HG03025 (cell line): ENCODE results near the gene NXN.
"Not testable (repeated sequence)": the region's sequence is repeated elsewhere in the genome, so short reads cannot be mapped to it uniquely, and the experiment has no call there.

ENCODE experiments used
- ATAC-seq: cut with Tn5 transposase; IDR thresholded peaks from one replicate; pipeline ENCODE4 v1.9.1; 2021; ENCODE audit warnings: mild to moderate bottlenecking, moderate library complexity; ENCODE audit not compliant: unreplicated experiment, low FRiP score

The NXN gene

GRCh38 chr17:787641-788221 is 191.8 kb downstream of the NXN start:
- ATAC-seq: no peak

GRCh38 chr17:785901-786300 is 193.7 kb downstream of the NXN start:
- ATAC-seq: not testable (repeated sequence)

- ATAC-seq: no peak
Observed at GRCh38 chr17:784143-784542, 195.4 kb downstream of the NXN start.

GRCh38 chr17:781805-782731 is 197.5 kb downstream of the NXN start, which contains the start of the genes GLOD4 and MRM3:
Gene GLOD4 (minus strand): TSS chr17:782280. CDS start chr17:782255, 25 bp downstream.
Gene MRM3 (plus strand): TSS chr17:782353. CDS start chr17:782379, 26 bp downstream.
- ATAC-seq: peak; percentile 71

- no peak for ATAC-seq
Observed at GRCh38 chr17:778096-778495, 201.5 kb downstream of the NXN start.

- ATAC-seq: no peak
Observed at GRCh38 chr17:774313-774584, 205.3 kb downstream of the NXN start.

GRCh38 chr17:773467-774312 is 205.9 kb downstream of the NXN start:
- ATAC-seq: no peak

- ATAC-seq: no peak
Observed at GRCh38 chr17:773016-773415, 206.6 kb downstream of the NXN start.

- ATAC-seq: no peak
Observed at GRCh38 chr17:767076-767475, 212.5 kb downstream of the NXN start.

GRCh38 chr17:760371-760770 is 219.2 kb downstream of the NXN start:
- ATAC-seq: no peak

GRCh38 chr17:759964-760363 is 219.6 kb downstream of the NXN start:
- no peak for ATAC-seq

GRCh38 chr17:756010-756567 is 223.5 kb downstream of the NXN start:
- not testable (repeated sequence) for ATAC-seq

- not testable (repeated sequence) for ATAC-seq
Observed at GRCh38 chr17:755319-755961, 224.1 kb downstream of the NXN start.

- ATAC-seq: no peak
Observed at GRCh38 chr17:753418-753817, 226.2 kb downstream of the NXN start.

GRCh38 chr17:752620-753219 is 226.9 kb downstream of the NXN start:
- no peak for ATAC-seq

GRCh38 chr17:752002-752619 is 227.5 kb downstream of the NXN start, which contains the start of gene GEMIN4:
Gene GEMIN4 (minus strand): TSS chr17:752264. CDS start chr17:752142, 122 bp downstream.
- ATAC-seq: peak; percentile 78

- ATAC-seq: peak; percentile 22
Observed at GRCh38 chr17:751269-752001, 228.1 kb downstream of the NXN start.

- ATAC-seq: no peak
Observed at GRCh38 chr17:750431-751037, 229.0 kb downstream of the NXN start.
